ENCODE results near the gene CIRBP.
"Not testable (repeated sequence)": the region's sequence is repeated elsewhere in the genome, so short reads cannot be mapped to it uniquely, and the experiment has no call there.

The CIRBP gene

DNA sequence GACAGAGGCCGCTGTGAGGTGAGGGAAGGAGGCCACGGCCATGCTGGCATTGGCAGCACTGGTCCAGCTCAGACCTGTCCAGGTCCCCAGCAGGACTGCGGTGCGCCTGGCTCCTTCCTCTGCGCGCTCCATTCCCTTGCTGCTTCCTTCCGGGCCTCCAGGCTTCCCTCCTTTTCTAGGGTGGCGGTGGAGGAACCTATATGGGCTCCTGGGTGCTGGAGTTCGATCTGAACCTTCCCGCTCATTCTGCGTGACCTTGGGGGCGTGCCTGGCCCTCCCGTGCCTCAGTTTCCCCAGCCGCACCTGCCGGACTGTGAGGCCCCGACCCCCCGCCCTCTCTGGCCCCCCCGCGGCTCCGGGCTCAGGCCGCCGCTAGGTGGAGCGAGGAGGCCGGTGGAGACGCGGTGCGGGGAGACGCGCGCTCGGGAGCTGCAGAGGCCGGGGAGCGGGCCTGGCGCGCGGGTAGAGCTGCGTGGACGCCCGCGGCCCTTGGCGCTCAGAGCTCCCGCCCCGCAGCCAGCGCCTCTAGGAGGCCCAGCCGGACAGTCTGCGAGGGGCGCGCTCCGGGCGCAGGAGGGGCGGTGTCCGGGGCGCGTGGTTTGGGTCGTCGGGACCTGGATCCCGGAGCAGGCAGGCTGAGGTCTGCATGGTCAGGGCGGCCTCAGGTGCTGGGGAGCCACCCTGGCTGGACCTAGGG is 46.5 kb downstream of the CIRBP start:
- peak; percentile 40 for DNase-seq

DNA sequence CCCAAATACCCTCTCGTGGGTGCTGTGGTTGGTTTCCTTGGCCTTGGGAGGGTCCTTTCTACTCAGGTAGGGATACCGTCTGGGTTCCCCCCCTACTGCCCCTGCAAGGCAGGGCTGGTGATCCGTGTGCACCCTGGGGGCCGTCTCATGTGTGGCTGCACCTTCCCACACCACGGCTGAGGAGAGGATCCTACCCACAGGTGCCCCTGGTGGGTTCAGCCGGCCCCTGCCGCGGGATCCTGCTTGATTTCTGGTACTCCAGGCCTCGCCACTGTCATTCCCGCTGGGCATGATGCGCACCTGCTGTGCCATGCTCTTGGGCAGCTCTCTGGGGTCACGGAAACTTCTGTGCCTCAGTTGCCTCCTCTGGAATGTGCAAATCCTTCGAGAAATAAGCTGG is 47.3 kb downstream of the CIRBP start:
- DNase-seq: no peak

DNA sequence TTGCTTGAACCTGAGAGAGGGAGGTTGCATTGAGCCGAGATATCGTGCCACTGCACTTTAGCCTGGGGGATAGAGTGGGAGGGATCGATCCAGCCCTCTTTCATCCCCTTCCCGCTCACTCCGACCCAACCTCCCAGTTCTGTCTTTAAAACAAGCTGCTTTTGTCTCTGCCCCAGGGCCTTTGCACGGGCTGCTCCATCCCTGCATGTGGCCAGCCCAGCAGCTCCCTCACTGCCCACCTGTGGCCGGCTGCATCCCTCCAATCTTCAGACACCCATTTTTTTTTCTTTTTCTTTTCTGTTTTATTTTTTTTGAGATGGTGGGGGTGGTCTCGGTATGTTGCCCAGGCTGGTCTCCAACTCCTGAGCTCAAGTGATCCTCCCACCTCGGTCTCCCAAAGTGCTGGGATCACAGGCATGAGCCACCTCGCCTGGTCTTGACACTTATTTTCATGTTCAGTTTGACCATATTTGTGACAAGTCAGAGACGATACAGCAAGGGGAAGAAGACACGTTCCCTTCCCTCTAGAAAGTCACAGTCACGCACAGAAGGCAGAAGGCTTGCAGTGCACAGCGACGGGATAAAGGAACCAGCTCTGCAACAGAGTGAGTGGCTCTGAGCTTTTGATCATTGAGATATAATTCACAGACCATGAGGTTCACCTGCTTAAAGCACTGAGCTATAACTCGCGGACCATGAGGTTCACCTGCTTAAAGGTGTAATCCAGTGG is 48.3 kb downstream of the CIRBP start:
- no peak for DNase-seq

DNA sequence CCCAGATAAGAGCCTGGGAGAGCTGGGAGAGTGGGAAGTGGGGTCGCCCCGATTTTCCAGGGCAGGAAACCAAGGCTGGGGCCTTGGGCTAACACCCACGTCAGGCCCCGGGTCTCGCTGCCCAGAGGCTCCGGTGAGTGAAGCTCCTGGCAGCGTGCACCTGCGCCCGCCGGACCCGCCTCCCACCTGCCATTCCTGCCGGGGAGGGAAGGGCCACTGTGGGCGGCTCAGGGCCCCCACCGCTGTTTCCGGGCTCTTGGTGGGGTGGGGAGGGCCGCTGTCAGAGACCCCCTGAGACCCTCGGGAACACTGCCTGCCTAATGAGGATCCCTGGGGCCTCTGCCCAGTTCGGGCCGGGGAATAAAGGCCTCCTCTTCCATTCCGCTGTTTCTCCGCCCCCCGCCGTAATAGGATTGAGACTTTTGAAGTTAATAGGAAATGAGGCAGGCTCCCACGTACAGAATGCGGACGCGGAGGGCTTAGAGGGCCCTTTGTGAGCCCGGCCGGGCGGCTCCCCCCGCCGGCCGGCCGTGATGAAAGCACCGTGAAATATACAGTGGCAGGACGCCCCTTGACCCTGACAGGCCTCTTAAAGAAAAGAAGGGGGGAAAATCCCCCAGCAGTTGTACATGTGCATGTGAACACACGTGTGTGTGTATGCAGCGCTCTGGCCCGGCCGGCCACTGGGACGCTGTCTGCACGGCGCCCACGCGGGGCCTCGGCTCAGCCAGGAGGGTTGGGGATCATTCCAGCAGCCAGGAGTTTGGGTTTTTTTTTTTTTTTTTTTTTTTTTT is 49.7 kb downstream of the CIRBP start:
- no peak for DNase-seq

DNA sequence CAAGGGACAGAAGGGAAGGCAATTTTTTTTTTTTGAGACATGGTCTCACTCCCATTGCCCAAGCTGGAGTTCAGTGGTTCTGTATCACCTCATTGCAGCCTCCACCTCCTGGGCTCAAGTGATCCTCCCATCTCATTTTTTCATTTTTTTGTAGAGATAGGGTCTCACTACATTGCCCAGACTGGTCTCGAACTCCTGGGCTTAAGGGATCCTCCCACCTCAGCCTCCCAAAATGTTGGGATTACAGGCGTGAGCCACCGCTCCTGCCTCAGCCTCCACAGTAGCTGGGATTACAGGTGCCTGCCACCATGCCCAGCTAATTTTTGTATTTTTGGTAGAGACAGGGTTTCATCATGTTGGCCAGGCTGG is 51.1 kb downstream of the CIRBP start:
- DNase-seq: not testable (repeated sequence)

DNA sequence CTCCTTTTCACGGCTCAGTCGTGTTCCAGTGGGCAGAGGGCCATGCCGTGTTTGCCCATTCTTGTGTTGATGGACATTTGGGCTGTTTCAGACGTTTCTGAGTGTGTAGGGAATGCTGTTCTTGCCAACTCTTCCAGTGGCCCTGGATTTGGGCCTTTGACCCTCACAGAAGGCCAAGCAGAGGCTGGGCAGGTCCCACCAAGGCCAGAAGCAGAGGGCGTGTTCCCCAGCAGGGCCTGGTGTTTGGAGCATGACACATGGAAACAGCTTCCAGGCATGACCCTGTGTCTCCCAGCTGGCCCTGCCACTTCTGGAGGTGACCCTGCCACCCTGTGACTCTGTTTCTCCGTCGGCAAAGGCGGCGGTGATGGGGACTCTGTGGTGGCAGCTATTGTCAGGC is 52.4 kb downstream of the CIRBP start:
- DNase-seq: no peak

DNA sequence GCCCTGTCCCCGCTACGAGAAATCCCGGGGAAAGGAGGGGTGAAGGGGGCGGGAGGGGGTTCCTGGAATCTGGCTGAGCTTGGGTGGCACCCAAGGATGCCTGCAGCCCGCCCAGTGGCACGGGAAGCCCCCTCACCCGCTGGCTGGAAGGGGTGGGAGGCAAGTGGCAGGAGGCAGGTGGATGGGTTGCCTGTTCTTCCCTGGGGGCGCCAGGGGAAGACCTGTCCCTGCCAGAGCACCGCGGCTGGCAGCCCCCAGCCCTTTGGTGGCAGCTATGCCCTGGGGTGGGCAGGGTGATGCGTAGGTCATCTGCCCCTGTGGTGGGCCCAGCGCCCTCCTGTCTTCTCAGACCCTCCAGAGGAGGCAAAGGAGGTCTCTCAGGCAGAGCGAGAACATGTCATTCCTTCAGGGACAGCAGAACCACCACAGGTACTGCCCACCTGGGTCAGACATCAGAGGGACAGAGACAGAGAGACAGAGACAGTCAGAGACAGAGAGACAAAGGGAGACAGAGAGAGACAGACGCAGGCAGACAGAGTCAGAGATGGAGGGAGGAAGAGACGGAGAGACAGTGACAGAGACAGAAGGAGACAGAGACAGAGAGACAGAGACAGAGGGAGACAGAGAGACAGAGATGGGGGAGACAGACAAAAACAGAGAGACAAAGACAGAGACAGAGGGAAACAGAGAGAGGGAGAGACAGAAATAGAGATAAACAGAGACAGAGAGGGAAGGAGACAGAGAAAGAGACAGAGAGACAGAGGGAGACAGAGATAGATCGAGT is 53.3 kb downstream of the CIRBP start:
- no peak for DNase-seq

DNA sequence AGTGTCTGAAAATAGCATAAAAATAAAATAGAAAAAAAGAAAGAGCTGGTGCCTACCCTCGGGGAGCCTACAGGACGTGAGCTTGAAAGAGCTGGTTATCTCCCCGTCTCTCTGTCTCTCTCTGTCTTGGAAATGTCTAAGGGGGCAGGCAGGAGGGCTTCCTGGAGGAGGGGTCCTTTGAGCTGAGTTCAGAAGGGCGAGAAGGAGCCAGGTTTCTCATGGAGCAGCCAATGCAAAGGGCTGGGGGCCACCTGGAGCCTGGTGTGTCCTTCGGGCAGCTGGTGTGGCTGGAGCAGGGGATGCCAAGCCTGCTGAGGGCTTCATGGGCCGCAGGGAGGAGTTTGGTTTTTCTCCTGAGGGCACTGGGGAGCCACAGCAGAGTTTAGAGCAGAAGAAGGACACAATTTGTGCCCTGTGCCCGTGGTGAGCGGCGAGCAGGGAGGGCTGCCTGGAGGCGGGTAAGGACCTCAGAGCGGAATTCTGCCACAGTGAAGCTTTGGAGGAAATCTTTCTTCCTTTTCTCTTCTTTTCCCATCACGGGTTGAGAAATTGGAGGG is 55.2 kb downstream of the CIRBP start:
- no peak for DNase-seq
